ENCODE data around the gene OR2V2.
"Not testable (repeated sequence)": the region's sequence is repeated elsewhere in the genome, so short reads cannot be mapped to it uniquely, and the experiment has no call there.

GRCh38 chr5:181113572-181113971, 33.8 kb upstream of the OR2V2 start:
- TF ChIP-seq, protein P1, sequence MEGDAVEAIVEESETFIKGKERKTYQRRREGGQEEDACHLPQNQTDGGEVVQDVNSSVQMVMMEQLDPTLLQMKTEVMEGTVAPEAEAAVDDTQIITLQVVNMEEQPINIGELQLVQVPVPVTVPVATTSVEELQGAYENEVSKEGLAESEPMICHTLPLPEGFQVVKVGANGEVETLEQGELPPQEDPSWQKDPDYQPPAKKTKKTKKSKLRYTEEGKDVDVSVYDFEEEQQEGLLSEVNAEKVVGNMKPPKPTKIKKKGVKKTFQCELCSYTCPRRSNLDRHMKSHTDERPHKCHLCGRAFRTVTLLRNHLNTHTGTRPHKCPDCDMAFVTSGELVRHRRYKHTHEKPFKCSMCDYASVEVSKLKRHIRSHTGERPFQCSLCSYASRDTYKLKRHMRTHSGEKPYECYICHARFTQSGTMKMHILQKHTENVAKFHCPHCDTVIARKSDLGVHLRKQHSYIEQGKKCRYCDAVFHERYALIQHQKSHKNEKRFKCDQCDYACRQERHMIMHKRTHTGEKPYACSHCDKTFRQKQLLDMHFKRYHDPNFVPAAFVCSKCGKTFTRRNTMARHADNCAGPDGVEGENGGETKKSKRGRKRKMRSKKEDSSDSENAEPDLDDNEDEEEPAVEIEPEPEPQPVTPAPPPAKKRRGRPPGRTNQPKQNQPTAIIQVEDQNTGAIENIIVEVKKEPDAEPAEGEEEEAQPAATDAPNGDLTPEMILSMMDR (IDR thresholded peaks at IDR 0.05; ENCODE audit: low read depth, low read length): not testable (repeated sequence)
- not testable (repeated sequence) for TF ChIP-seq EZH2phosphoT487 (IDR thresholded peaks at IDR 0.05; ENCODE audit: low read depth)

Measured in OCI-LY3 (cell line).